Endothelial cell of umbilical vein (primary cell): ENCODE results near the gene AFF1. TPM values are rescaled to one million over a fixed set of nuclear protein-coding genes. Genes with fewer than 3 reads are reported as not detected.
A peak's percentile ranks its signal among the peaks of the same experiment; 100 is the strongest.

ENCODE experiments used
- BruUV-seq: library from RNA; stranded (reverse); fragments of 400-500 nt; replicated peaks from 2 replicates; lab custom pipeline; 2021; lab: Mats Ljungman, UMichigan
- CTCF ChIA-PET: fragments of 300-600, 350-600 bp; sonication (Branson Sonifier 250); formaldehyde crosslinking; loops from one replicate; lab custom pipeline; 2021; ENCODE audit warnings: antibody characterized with exemption, inconsistent platforms; lab: Charles Lee
- POLR2A ChIA-PET: fragments of 300-600, 350-600 bp; sonication (Branson Sonifier 250); formaldehyde crosslinking; loops from one replicate; lab custom pipeline; 2021; ENCODE audit warnings: antibody characterized with exemption, inconsistent platforms; lab: Charles Lee
- DNase-seq: peaks from one replicate; pipeline ENCODE4 v3.0.0-alpha.2; 2011; ENCODE audit warnings: low read depth, low spot score
- FAIRE-seq: peaks from 2 replicates; lab custom pipeline; 2011; peaks lifted over from hg19 to GRCh38; lab: Jason Lieb, UNC
- H2AFZ ChIP-seq: 2 replicates; pipeline ENCODE4 v1.6.0; 2012; ENCODE audit warnings: low read depth, low read length, control low read depth, inconsistent platforms
- H3K27ac ChIP-seq: 2 replicates; pipeline ENCODE4 v1.5.1; 2011; ENCODE audit warnings: low read depth, mild to moderate bottlenecking, control low read depth, low read length, moderate library complexity; ENCODE audit not compliant: insufficient read depth
- H3K27me3 ChIP-seq, 2 experiments: 2 replicates each; pipeline versions ENCODE4 v1.6.0 to v1.6.1; 2011; ENCODE audit warnings: low read length in 2 of 2, mixed read lengths in 1 of 2; ENCODE audit not compliant: control insufficient read depth in 2 of 2, insufficient read depth in 2 of 2
- H3K36me3 ChIP-seq, 2 experiments: 2 replicates in 1 of 2; 3 replicates in 1 of 2; pipeline ENCODE4 v1.5.1; 2011; ENCODE audit warnings: low read length in 2 of 2, mild to moderate bottlenecking in 1 of 2, moderate library complexity in 1 of 2; ENCODE audit not compliant: control insufficient read depth in 2 of 2, insufficient read depth in 2 of 2; ENCODE audit errors: extremely low read depth in 1 of 2
- H3K4me1 ChIP-seq: 3 replicates; pipeline ENCODE4 v1.5.1; 2011; ENCODE audit warnings: mild to moderate bottlenecking, low read length; ENCODE audit not compliant: control insufficient read depth, insufficient read depth; ENCODE audit errors: extremely low read depth
- H3K4me2 ChIP-seq: 2 replicates; pipeline ENCODE4 v1.6.1; 2011; ENCODE audit warnings: low read length, control low read depth, mixed read lengths; ENCODE audit not compliant: insufficient read depth
- H3K4me3 ChIP-seq, 3 experiments: fragments of 200-600 bp in 1 of 3; sonication (generic), shearing (Covaris generic) in 1 of 3; replicated peaks in 1 of 3; 2 replicates each; pipeline ENCODE4 v1.5.1; 2011 to 2016; ENCODE audit warnings: control low read depth in 3 of 3, low read length in 3 of 3, mild to moderate bottlenecking in 2 of 3, inconsistent platforms in 1 of 3, low read depth in 1 of 3, moderate library complexity in 1 of 3; ENCODE audit not compliant: insufficient read depth in 1 of 3
- H3K79me2 ChIP-seq: 2 replicates; pipeline ENCODE4 v1.6.0; 2012; ENCODE audit warnings: low read length, inconsistent platforms; ENCODE audit not compliant: control insufficient read depth, insufficient read depth
- H3K9ac ChIP-seq: replicated peaks from 2 replicates; pipeline ENCODE3; 2011; ENCODE audit warnings: low read length, control low read depth; ENCODE audit not compliant: insufficient read depth; ENCODE audit errors: extremely low read depth
- H3K9me1 ChIP-seq: replicated peaks from 3 replicates; pipeline ENCODE4 v1.6.0; 2011; ENCODE audit warnings: mild to moderate bottlenecking, low read length; ENCODE audit not compliant: control insufficient read depth, insufficient read depth; ENCODE audit errors: extremely low read depth
- H3K9me3 ChIP-seq: replicated peaks from 2 replicates; pipeline ENCODE4 v1.5.1; 2012; ENCODE audit warnings: low read length, inconsistent platforms; ENCODE audit not compliant: control insufficient read depth, insufficient read depth
- H4K20me1 ChIP-seq: replicated peaks from 2 replicates; pipeline ENCODE3; 2011; ENCODE audit warnings: mild to moderate bottlenecking, low read length; ENCODE audit not compliant: control insufficient read depth, insufficient read depth; ENCODE audit errors: extremely low read depth
- FOS ChIP-seq: IDR thresholded peaks from 2 replicates; pipeline ENCODE4 v1.6.1; 2011; ENCODE audit warnings: mild to moderate bottlenecking, low read length, moderate library complexity, borderline replicate concordance; ENCODE audit not compliant: insufficient read depth
- JUN ChIP-seq: IDR thresholded peaks from 2 replicates; pipeline ENCODE4 v1.6.1; 2011; ENCODE audit warnings: borderline replicate concordance, low read depth; ENCODE audit not compliant: insufficient read length, insufficient read depth
- POLR2AphosphoS5 ChIP-seq: IDR thresholded peaks from 2 replicates; pipeline ENCODE4 v1.6.1; 2012; ENCODE audit warnings: low read depth, mild to moderate bottlenecking, control low read depth, low read length, moderate library complexity; ENCODE audit not compliant: insufficient read depth
- dilution Hi-C: fragments of 300-500 bp; cut with MboI; formaldehyde crosslinking; loops from one replicate; pipeline ENCODE4 v1.15.0; 2019; ENCODE audit warnings: low sequenced_read_pairs; ENCODE audit not compliant: extremely low pct_ligation_motif_present
- intact Hi-C: fragments of 100-400 bp; cut with micrococcal nuclease; formaldehyde crosslinking; loops from one replicate; pipeline ENCODE4 v1.10.0; 2022
- polyA plus RNA-seq, 4 experiments: library from polyadenylated mRNA; depleted of rRNA in 3 of 4; stranded (reverse) in 3 of 4; unstranded in 1 of 4; fragments of >200 nt; gene quantifications; 2 replicates each; pipeline versions ENCODE4 v1.2.1 to v1.2.3, GENCODE V29; 2011 to 2012; ENCODE audit warnings: missing spikeins in 1 of 4
- total RNA-seq: library from RNA; stranded (reverse); gene quantifications from 2 replicates; pipeline ENCODE4 v1.2.3, GENCODE V29; 2021
- TF ChIP-seq, protein P1 (sequence below), 2 donors: IDR thresholded peaks; 1 replicate in 1 of 2; 2 replicates in 1 of 2; pipeline ENCODE4 v1.5.1; 2011; ENCODE audit warnings: low read length in 2 of 2, mild to moderate bottlenecking in 2 of 2, moderate library complexity in 2 of 2, control low read depth in 1 of 2, inconsistent platforms in 1 of 2, low read depth in 1 of 2; ENCODE audit not compliant: insufficient read depth in 1 of 2; ENCODE audit errors: extremely low read depth in 1 of 2

Gene AFF1
- total and polyA plus RNA-seq, 2 donors (not counting 3 experiments of a cell fraction or from before 2014, with no cell fraction given): 26.2 to 106 TPM

DNA sequence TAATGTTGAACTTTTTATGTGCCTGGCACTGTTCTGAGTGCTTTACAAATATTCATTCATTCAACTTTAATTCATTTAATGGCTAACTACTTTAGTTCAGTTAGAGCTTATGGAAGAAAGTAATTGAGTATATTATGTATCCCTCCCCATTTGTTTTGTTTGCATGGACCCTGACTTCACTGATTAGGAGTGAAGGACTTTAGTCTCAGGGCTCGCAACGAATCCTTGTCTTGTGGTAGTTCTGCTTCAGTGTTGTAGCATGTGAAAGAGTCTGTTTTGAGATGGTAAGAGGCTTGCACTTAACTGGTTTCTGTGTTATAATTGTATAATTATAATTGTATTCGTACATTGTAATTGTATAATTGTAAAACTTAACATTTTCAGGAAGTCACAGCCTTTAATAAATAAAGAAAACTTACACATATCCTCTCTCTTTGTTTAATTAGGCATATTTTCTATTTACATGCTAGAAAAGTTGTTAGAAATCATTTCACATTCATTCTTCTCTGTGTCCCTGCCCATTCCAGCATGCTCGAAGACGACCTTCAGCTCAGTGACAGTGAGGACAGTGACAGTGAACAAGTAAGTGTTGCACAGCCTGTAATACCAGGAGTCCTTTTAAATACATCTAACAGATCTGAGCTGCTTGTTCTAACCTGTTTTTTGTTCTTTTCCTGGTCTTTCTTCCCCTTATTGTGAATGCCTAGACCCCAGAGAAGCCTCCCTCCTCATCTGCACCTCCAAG is 170.5 kb downstream of the AFF1 start:
- no peaks in the 10 kb centered on the region for H3K9me3 ChIP-seq
- TF ChIP-seq, protein P1, sequence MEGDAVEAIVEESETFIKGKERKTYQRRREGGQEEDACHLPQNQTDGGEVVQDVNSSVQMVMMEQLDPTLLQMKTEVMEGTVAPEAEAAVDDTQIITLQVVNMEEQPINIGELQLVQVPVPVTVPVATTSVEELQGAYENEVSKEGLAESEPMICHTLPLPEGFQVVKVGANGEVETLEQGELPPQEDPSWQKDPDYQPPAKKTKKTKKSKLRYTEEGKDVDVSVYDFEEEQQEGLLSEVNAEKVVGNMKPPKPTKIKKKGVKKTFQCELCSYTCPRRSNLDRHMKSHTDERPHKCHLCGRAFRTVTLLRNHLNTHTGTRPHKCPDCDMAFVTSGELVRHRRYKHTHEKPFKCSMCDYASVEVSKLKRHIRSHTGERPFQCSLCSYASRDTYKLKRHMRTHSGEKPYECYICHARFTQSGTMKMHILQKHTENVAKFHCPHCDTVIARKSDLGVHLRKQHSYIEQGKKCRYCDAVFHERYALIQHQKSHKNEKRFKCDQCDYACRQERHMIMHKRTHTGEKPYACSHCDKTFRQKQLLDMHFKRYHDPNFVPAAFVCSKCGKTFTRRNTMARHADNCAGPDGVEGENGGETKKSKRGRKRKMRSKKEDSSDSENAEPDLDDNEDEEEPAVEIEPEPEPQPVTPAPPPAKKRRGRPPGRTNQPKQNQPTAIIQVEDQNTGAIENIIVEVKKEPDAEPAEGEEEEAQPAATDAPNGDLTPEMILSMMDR (IDR thresholded peaks at IDR 0.05; ENCODE audit: extremely low read depth in 1 of 2, insufficient read depth in 1 of 2, low read depth in 1 of 2, low read length in 2 of 2): no peak
- no peaks in the 10 kb centered on the region for H3K9me1 ChIP-seq
- FAIRE-seq (no peak), DNase-seq (no peak)
- H3K27me3 ChIP-seq: no peaks in the 10 kb centered on the region
- no peak overlapping the region for H3K4me3 ChIP-seq
- no peaks in the 10 kb centered on the region for H4K20me1 ChIP-seq
- peaks cover 38% of the 10 kb centered on the region for H3K4me1 ChIP-seq
- peaks cover 8 to 11% of the 10 kb centered on the region in 2 experiments for H3K36me3 ChIP-seq
- no TSS peak for BruUV-seq
- H3K79me2 ChIP-seq: peaks cover 5% of the 10 kb centered on the region
- ChIA-PET POLR2A (no interaction called here), CTCF (interaction anchor here (0.8 to 3.6 kb wide), 3 partner anchors 11 to 183 kb away, joined by 3 to 19 read pairs (median 10); no protein-coding TSS in a partner anchor)
- no peak overlapping the region for H3K9ac ChIP-seq
- no peak overlapping the region for H3K4me2 ChIP-seq
- dilution Hi-C loops: loop anchor here (25.0 kb wide), 1 partner anchor 193 kb away; no protein-coding TSS in a partner anchor
- H3K27ac ChIP-seq: no peak overlapping the region
- intact Hi-C loops: loop anchor here (10.0 kb wide), 1 partner anchor 510 kb away; the partner anchor contains the start of gene PTPN13
- no peak overlapping the region for H2AFZ ChIP-seq

DNA sequence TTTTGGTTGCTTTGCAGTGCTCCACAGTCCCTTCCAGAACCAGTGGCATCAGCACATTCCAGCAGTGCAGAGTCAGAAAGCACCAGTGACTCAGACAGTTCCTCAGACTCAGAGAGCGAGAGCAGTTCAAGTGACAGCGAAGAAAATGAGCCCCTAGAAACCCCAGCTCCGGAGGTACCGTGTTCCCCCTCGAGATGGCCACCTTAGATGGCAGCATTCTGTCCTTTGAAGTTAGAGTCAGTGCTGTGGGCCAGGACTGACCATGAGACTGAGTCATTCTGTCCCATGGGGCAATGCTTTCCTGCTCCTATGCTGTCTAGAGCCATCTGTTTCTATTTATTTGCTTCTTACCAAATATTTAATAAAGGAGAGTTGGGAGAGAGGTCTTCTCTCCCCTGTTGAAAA is 173.3 kb downstream of the AFF1 start:
- Histone ChIP-seq H3K79me2 (peaks cover 9% of the 10 kb centered on the region), H3K9me3 (no peaks in the 10 kb centered on the region), H3K9me1 (no peaks in the 10 kb centered on the region), H3K9ac (no peak overlapping the region), H3K4me3 (no peak overlapping the region), H3K27me3 (no peaks in the 10 kb centered on the region), H3K4me1 (peaks cover 40% of the 10 kb centered on the region), H2AFZ (no peak overlapping the region), H3K27ac (peak overlapping the region; percentile 60), H3K36me3 (peaks cover 11% of the 10 kb centered on the region in 2 experiments), H3K4me2 (peak overlapping the region; percentile 13), H4K20me1 (no peaks in the 10 kb centered on the region)
- intact Hi-C loops: loop anchor here (10.0 kb wide), 1 partner anchor 513 kb away; the partner anchor contains the start of gene PTPN13
- DNase-seq (peak; percentile 58), FAIRE-seq (peak; percentile 64)
- ChIA-PET CTCF (interaction anchor here (1.0 to 1.2 kb wide), 3 partner anchors 9 to 186 kb away, joined by 3 read pairs; no protein-coding TSS in a partner anchor), POLR2A (interaction anchor here (0.6 kb wide), 1 partner anchor 173 kb away, joined by 3 read pairs; no protein-coding TSS in a partner anchor)
- dilution Hi-C loops: loop anchor here (25.0 kb wide), 1 partner anchor 196 kb away; no protein-coding TSS in a partner anchor
- BruUV-seq: no TSS peak
- TF ChIP-seq, protein P1 (IDR thresholded peaks at IDR 0.05; ENCODE audit: extremely low read depth in 1 of 2, insufficient read depth in 1 of 2, low read depth in 1 of 2, low read length in 2 of 2): no peak
- TF ChIP-seq POLR2AphosphoS5 (peak; percentile 35), JUN (peak; percentile 48), FOS (peak; percentile 89)
